GM21423 (cell line): Measurements from ENCODE around the gene PTGDR2.

ENCODE experiments used
- ATAC-seq: cut with Tn5 transposase; IDR thresholded peaks from one replicate; pipeline ENCODE4 v1.9.1; 2021; ENCODE audit warnings: mild to moderate bottlenecking, moderate library complexity; ENCODE audit not compliant: unreplicated experiment

PTGDR2 gene

GRCh38 chr11:60859616-60860250 lies 4.0 kb upstream of the PTGDR2 start:
- ATAC-seq, result no peak

- no peak for ATAC-seq
These were observed 3.1 kb upstream of the PTGDR2 start for GRCh38 chr11:60858731-60859464.

- no peak for ATAC-seq
These were observed 2.5 kb upstream of the PTGDR2 start for GRCh38 chr11:60858236-60858635.

DNA sequence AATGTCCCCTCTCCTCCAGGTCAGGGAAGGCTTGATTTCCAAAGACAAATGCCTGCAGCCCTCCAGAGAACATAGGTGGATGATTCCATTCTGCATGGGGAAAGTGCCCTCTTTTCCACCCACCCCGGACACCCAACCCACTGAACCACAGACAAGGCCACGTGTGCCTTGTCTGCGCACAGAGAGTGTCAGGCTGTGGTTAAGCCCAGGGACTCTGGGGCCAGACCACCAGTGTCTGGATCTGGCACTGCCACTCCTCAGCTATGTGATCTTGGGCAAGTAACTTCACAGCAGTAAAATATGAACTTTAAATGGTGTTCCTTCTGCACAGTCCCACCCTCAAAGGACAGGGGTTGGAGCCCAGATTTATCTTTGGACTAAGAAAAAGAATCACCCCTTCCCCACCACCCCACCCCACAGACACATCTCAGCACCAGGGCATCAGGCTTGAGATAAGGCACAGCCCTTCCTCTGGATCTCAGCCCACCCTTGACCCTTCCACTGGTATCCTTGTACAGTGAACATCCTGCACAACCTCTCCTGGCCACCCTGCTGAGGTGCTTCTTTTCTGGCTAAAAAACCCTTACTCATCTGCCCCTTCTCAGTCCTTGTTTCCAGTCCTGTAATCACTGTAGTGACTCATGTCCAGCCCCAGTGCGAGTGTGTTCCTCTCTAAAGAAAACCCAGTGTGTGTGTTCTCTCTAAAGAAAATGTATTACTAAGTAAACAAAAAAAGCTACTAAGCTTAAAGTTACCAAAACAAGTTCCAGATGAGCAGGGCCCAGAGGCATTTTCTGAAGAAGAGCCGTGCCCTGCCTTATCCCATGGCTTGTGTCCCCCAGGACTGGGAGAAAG lies 1.9 kb upstream of the PTGDR2 start:
- no peak for ATAC-seq

DNA sequence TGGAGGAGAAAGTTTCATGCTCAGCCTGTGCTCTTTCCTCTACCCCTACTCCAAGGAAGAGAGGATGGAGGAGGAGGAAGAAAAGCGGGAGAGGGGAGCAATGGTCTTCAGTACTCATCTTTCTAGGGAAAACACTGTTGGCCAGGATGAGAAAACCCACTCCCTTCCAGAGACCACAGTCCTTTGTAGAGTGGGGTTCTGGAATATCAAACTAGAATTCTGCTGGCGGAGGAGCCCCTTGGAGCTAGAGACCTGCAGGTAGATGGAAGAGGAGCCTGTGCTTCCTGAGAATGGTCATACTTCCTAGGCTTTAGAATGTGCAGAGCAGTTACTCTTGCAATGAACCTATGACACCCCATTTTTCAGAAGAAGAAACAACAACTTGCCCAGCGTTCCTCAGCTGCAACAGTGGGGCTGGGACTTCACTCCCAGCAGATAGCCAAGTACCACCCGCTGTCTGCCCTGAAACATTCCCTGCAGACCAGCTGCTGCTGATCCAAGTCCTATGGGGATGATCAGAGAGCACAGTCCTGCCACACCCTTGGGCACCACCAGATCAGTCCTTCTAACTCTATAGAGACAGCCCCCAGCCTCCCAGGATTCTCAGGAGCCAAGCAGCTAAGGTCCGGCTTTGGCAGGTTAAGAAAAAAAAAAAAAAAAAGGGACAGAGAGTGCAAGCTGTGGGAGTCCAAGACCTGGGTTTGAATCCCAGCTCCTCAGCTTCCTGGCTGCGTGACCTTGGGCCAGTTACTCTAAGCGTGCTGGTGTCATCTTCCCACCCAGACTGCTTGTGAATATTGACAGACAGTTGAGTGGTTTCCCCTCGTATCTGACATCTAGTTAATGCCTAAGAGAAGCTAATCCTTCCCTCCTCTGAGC lies 664 bp downstream of the PTGDR2 start:
- ATAC-seq, result no peak

- no peak for ATAC-seq
These were observed 1.5 kb downstream of the PTGDR2 start for GRCh38 chr11:60854140-60854846.

- no peak for ATAC-seq
These were observed 2.5 kb downstream of the PTGDR2 start for GRCh38 chr11:60852982-60853950.

GRCh38 chr11:60852117-60852981 lies 3.4 kb downstream of the PTGDR2 start:
- no peak for ATAC-seq

- ATAC-seq, result no peak
These were observed 4.2 kb downstream of the PTGDR2 start for GRCh38 chr11:60851327-60852104.

- no peak for ATAC-seq
These were observed 5.9 kb downstream of the PTGDR2 start for GRCh38 chr11:60849641-60850520.

- no peak for ATAC-seq
These were observed 7.0 kb downstream of the PTGDR2 start for GRCh38 chr11:60848714-60849151.

DNA sequence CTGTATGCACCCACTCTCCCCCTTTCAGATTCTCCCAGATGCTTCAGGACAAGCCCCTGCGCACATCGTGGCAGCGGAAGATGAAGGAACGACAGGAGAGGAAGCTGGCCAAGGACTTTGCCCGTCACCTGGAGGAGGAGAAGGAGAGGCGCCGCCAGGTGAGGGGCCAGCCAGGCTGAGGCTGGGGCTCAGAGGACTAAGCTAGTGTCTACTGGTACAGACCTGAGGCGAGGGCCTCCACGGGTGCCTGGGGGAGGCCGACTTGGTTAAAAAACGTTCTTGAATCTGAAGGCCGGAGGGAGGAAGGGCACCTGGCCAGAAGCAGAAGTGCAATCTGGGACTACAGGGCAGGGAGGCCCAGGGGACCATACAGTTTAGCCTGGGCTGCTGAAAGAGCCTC lies 7.9 kb downstream of the PTGDR2 start:
- ATAC-seq, result no peak

- no peak for ATAC-seq
These were observed 8.5 kb downstream of the PTGDR2 start for GRCh38 chr11:60847281-60847680.

DNA sequence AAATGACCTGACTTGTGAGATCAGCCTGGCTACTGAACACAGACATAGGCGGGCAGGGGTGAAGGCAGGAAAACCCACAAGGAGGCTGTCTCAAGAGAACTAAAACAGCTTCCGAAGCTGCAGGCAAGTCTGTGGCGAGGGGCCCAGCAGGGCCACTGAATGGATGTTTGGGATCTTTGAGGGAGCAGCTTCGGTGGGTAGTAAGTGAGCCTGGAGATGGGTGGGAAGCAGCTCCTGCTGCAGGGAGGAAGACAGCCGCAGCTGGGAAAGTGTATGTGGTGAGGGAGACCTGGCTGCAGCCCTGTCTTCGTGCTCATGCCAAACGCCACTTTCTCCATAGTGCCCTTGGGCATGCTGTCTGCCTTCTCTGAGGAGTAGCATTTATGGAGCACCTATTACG lies 10.4 kb downstream of the PTGDR2 start:
- no peak for ATAC-seq

DNA sequence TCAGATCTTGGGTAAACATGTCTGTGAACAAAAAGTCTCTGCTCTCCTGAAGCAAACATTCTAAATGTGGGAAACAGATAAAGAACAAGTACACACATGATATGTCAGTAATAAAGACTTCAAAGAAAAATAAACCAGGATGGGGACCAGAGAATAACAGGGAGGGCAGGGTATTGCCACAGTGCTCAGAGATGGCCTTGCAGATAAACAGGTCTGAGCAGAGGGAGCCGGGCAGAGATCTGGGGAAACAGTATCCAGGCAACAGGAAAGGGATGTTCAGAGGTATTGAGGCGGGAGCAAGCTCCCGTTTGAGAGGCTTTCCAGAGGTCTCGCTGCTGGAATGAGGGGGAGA lies 10.9 kb downstream of the PTGDR2 start:
- no peak for ATAC-seq
